ENCODE results near the gene SEMA3G.

Gene SEMA3G

GRCh38 chr3:52394751-52395502, 50.0 kb downstream of the SEMA3G start:
- no peak for DNase-seq (ENCODE audit: low read depth)

GRCh38 chr3:52393959-52394670, 50.8 kb downstream of the SEMA3G start:
- no peak for DNase-seq (ENCODE audit: low read depth)

GRCh38 chr3:52393131-52393807, 51.6 kb downstream of the SEMA3G start:
- DNase-seq (ENCODE audit: low read depth) = no peak

GRCh38 chr3:52392216-52392930, 52.5 kb downstream of the SEMA3G start:
- no peak for DNase-seq (ENCODE audit: low read depth)

GRCh38 chr3:52391096-52391495, 53.8 kb downstream of the SEMA3G start:
- DNase-seq (ENCODE audit: low read depth) = no peak

GRCh38 chr3:52388933-52389332, 56.0 kb downstream of the SEMA3G start:
- no peak for DNase-seq (ENCODE audit: low read depth)

- DNase-seq (ENCODE audit: low read depth) = no peak
These were observed 56.5 kb downstream of the SEMA3G start for GRCh38 chr3:52388348-52388821.

- DNase-seq (ENCODE audit: low read depth) = no peak
These were observed 57.4 kb downstream of the SEMA3G start for GRCh38 chr3:52387481-52387880.

GRCh38 chr3:52385157-52385556, 59.7 kb downstream of the SEMA3G start:
- DNase-seq (ENCODE audit: low read depth) = no peak

- DNase-seq (ENCODE audit: low read depth) = no peak
These were observed 60.7 kb downstream of the SEMA3G start for GRCh38 chr3:52384019-52384761.

- no peak for DNase-seq (ENCODE audit: low read depth)
These were observed 61.5 kb downstream of the SEMA3G start for GRCh38 chr3:52383446-52383845.

Measured in activated T-cell treated with anti-CD3 and anti-CD28 coated beads for 1 hour (primary cell).